Heart left ventricle (tissue), 16 donors: ENCODE data around the gene SPAG4. TPM values are rescaled to one million over a fixed set of nuclear protein-coding genes. Genes with fewer than 3 reads are reported as not detected.

Source experiments
- ATAC-seq, 4 donors: fragments of 200-7000 bp; cut with Tn5 transposase; one replicate each; pipeline ENCODE4 v1.9.1; 2020 to 2022; ENCODE audit warnings: moderate library complexity in 4 of 4, mild to moderate bottlenecking in 3 of 4, moderate number of reproducible peaks in 1 of 4
- DNase-seq, 5 donors: peaks; one replicate each; pipeline ENCODE4 v3.0.0-alpha.2; 2020
- H3K27ac ChIP-seq, 12 donors: fragments of 200-600 bp; sonication (generic) in 4 of 12; one replicate each; pipeline versions ENCODE4 v1.5.0 to v1.8.0; 2016 to 2022; ENCODE audit warnings: mild to moderate bottlenecking in 2 of 12
- H3K27me3 ChIP-seq, 9 donors: fragments of 200-600 bp; sonication (generic) in 2 of 9; one replicate each; pipeline versions ENCODE4 v1.5.1 to v1.8.0; 2016 to 2022; ENCODE audit warnings: mild to moderate bottlenecking in 3 of 9
- H3K36me3 ChIP-seq, 9 donors: fragments of 200-600 bp; sonication (generic) in 2 of 9; one replicate each; pipeline versions ENCODE4 v1.5.0 to v1.8.0; 2018 to 2022; ENCODE audit warnings: mild to moderate bottlenecking in 2 of 9
- H3K4me1 ChIP-seq, 12 donors: fragments of 200-600 bp; sonication (generic) in 4 of 12; one replicate each; pipeline versions ENCODE4 v1.5.0 to v1.8.0; 2016 to 2022; ENCODE audit warnings: mild to moderate bottlenecking in 3 of 12
- H3K4me3 ChIP-seq, 12 donors: fragments of 200-600 bp; sonication (generic) in 4 of 12; one replicate each; pipeline versions ENCODE4 v1.5.0 to v1.8.0; 2017 to 2022; ENCODE audit warnings: mild to moderate bottlenecking in 9 of 12, moderate library complexity in 4 of 12
- H3K9me3 ChIP-seq, 12 donors: fragments of 200-600 bp; sonication (generic) in 4 of 12; one replicate each; pipeline versions ENCODE4 v1.5.0 to v1.8.0; 2016 to 2022; ENCODE audit warnings: mild to moderate bottlenecking in 1 of 12
- POLR2A ChIP-seq, 2 donors: fragments of 450-650 bp; IDR thresholded peaks; one replicate each; pipeline ENCODE4 v1.6.1; 2017; ENCODE audit warnings: antibody characterized with exemption in 2 of 2, mild to moderate bottlenecking in 2 of 2, moderate library complexity in 2 of 2
- WGBS, 4 donors: extraction: QIAGEN DNeasy Blood & Tissue Kit in 2 of 4; methylation state at CpG; one replicate each; pipeline versions ENCODE4 v1.1.5 to v1.1.7; 2013 to 2018; 5-methylcytosine and 5-hydroxymethylcytosine counted together
- intact Hi-C, 10 donors: fragments of 100-400 bp; cut with DNase I; formaldehyde crosslinking; loops; one replicate each; pipeline versions ENCODE4 v1.11.1 to v1.14.2; 2022
- polyA plus RNA-seq, 2 donors: library from polyadenylated mRNA; stranded (reverse); fragments of 200-250 nt; gene quantifications; one replicate each; pipeline ENCODE4 v1.2.3, GENCODE V29; 2013
- total RNA-seq, 9 donors: library from RNA; depleted of rRNA in 2 of 9; stranded (reverse); fragments of >200 nt in 2 of 9; fragmentation: NEBNext Ultra II Directional in 3 of 9; extraction: Animal tissue kit (Norgen Biotek cat#: 25700) in 3 of 9; gene quantifications; one replicate each; pipeline versions ENCODE4 v1.1.0 to v1.2.4, GENCODE V29; 2016 to 2023
- TF ChIP-seq, protein P1 (sequence below), 12 donors: fragments of 200-600 bp; sonication (generic) in 4 of 12; IDR thresholded peaks; one replicate each; pipeline versions ENCODE4 v1.5.0 to v1.8.0; 2018 to 2022; ENCODE audit warnings: antibody characterized with exemption in 12 of 12, mild to moderate bottlenecking in 5 of 12
- donor health status: ischemic (EF 13 %, LVEDD 7.1; RV severe dilation, severe dysfunction).
- donor health status: healthy with polysubstance abuse.
- donor health status: DM: no; HTN: yes; CAD: no.
- donor health status: DM: no; HTN: no; CAD: no.
- donor health status: ischemic (EF 25% LVEDD 6.9; RV normal size, moderate dysfunction).
- donor health status: ischemic (EF 25% LVEDD 5.7; RV mildly dilated, moderate dysfunction).
- donor health status: healthy.
- donor health status: DM: yes; HTN: yes; CAD: no.
- donor health status: ischemic (EF 35%, LVEDD 5.7; RV mildly dilated, moderate dysfunction).
- donor health status: nonischemic (EF 11% LVEDD 7.7; RV severe dilation, severe dysfunction).
- donor health status: DM: yes; HTN: yes; CAD: no.
- donor health status: PGD.
- donor health status: ischemic (EF 29% LVEDD 5.4; RV normal size, mild dysfunction).
- donor health status: nonischemic (EF 23%, LVEDD 6.1; RV moderate dilation, normal function).

The SPAG4 gene
- total and polyA plus RNA-seq, 11 donors, result 1.1 to 6.9 (median 4.5) TPM

DNA sequence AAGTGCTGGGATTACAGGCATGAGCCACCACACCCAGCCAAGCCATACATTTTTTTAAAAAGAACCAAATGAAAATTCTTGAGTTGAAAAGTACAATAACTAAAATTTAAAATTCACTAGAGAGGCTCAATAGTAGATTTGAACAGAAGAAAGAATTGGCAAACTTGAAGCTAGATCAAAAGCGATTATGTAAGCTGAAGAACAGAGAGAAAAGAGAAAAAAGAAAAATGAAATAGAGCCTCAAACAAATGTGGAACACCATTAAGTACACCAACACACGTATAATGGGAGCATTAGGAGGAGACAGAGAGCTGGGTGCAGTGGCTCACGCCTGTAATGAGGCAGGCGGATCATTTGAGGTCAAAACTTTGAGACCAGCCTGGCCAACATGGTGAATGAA is 42.8 kb upstream of the SPAG4 start:
- TF ChIP-seq, protein P1, sequence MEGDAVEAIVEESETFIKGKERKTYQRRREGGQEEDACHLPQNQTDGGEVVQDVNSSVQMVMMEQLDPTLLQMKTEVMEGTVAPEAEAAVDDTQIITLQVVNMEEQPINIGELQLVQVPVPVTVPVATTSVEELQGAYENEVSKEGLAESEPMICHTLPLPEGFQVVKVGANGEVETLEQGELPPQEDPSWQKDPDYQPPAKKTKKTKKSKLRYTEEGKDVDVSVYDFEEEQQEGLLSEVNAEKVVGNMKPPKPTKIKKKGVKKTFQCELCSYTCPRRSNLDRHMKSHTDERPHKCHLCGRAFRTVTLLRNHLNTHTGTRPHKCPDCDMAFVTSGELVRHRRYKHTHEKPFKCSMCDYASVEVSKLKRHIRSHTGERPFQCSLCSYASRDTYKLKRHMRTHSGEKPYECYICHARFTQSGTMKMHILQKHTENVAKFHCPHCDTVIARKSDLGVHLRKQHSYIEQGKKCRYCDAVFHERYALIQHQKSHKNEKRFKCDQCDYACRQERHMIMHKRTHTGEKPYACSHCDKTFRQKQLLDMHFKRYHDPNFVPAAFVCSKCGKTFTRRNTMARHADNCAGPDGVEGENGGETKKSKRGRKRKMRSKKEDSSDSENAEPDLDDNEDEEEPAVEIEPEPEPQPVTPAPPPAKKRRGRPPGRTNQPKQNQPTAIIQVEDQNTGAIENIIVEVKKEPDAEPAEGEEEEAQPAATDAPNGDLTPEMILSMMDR (IDR thresholded peaks at IDR 0.05), result no peak
- Histone ChIP-seq H3K36me3 (no peaks in the 10 kb centered on the region), H3K27ac (no peak overlapping the region), H3K27me3 (no peaks in the 10 kb centered on the region), H3K9me3 (peaks cover 0 to 16% (median 6%) of the 10 kb centered on the region in 12 donors), H3K4me3 (no peak overlapping the region), H3K4me1 (no peaks in the 10 kb centered on the region)
- no peak for ATAC-seq
- no peak for DNase-seq
- intact Hi-C loops, result no loop called here
- 93 to 94% (median 94%) methylated on average over 4 of the region's 4 CpGs for WGBS, 4 donors

DNA sequence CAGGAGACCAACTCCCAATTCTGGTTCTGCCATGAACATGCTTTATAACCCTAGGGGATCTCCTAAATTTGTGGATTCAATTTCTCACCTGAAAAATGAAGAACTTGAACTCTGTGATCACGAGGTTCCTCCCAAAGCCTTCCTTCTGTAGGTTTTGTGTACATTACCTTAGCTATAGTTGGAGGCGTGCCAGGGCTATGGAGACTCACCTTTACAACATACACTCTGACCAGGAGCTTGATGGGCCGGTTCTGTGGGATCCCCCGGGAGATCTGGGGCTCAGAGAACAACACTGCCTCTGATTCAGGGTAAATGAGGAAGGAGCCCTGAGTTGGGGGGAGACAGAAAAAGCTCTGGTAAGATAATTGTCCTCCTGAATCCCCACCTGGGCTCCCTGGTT is 39.7 kb upstream of the SPAG4 start:
- no peaks in the 10 kb centered on the region for H3K36me3 ChIP-seq
- H3K27me3 ChIP-seq, result no peaks in the 10 kb centered on the region
- intact Hi-C loops, result no loop called here
- H3K27ac ChIP-seq, result no peak overlapping the region
- DNase-seq (no peak), ATAC-seq (no peak)
- WGBS, 4 donors, result 75 to 85% (median 83%) methylated on average over 4 of the region's 4 CpGs
- no peaks in the 10 kb centered on the region for H3K4me1 ChIP-seq
- peaks cover 0 to 17% (median 7%) of the 10 kb centered on the region in 12 donors for H3K9me3 ChIP-seq
- H3K4me3 ChIP-seq, result no peak overlapping the region
- TF ChIP-seq, protein P1 (IDR thresholded peaks at IDR 0.05), result no peak
- TF ChIP-seq POLR2A (IDR thresholded peaks at IDR 0.05), result no peak

DNA sequence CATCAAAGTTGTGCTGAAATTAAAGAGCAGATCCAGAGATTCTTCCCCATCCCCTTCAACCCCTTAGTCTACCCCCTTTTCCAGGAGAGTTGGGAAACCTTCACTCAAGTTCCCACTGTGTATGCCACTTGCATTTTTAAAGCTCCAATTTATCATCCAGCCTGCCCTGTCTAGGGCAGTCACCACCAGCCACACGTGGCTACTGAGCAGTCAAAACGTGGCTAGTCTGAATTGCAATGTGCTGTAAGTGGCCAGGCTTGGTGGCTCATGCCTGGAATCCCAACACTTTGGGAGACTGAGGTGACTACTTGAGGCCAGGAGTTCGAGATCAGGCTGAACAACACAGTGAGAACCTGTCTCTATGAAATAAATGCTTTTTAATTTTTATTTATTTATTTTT is 38.8 kb upstream of the SPAG4 start:
- TF ChIP-seq, protein P1 (IDR thresholded peaks at IDR 0.05), result no peak
- no peak for TF ChIP-seq POLR2A (IDR thresholded peaks at IDR 0.05)
- WGBS, 4 donors, result 49 to 69% (median 65%) methylated on average over 3 of the region's 3 CpGs
- H3K4me1 ChIP-seq, result no peaks in the 10 kb centered on the region
- H3K27ac ChIP-seq, result no peak overlapping the region
- H3K4me3 ChIP-seq, result no peak overlapping the region
- no peaks in the 10 kb centered on the region for H3K27me3 ChIP-seq
- ATAC-seq (no peak), DNase-seq (no peak)
- H3K9me3 ChIP-seq, result peaks cover 0 to 24% (median 10%) of the 10 kb centered on the region in 12 donors
- H3K36me3 ChIP-seq, result no peaks in the 10 kb centered on the region
- intact Hi-C loops, result no loop called here

DNA sequence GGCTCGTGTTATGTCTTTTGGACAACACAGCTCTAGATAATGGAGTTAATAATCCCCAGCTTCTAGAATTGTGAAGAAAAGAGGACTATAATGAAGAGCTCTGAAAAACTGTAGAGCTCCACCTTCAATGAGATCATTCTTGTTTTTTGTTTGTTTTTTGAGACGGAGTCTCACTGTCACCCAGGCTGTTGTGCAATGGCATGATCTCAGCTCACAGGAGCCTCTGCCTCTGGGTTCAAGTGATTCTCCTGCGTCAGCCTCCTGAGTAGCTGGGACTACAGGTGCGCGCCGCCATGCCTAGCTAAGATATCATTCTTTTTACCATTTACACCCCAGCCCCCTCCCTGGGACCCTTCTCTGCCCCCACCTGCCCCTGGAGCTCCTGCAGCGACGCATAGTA is 37.2 kb upstream of the SPAG4 start:
- ATAC-seq, result no peak
- peaks cover 0 to 16% (median 4%) of the 10 kb centered on the region in 12 donors for H3K9me3 ChIP-seq
- H3K36me3 ChIP-seq, result no peaks in the 10 kb centered on the region
- no peaks in the 10 kb centered on the region for H3K4me1 ChIP-seq
- no peak for DNase-seq
- TF ChIP-seq POLR2A (IDR thresholded peaks at IDR 0.05), result no peak
- TF ChIP-seq, protein P1 (IDR thresholded peaks at IDR 0.05), result no peak
- intact Hi-C loops, result no loop called here
- 91 to 96% (median 92%) methylated on average over 8 of the region's 8 CpGs for WGBS, 4 donors
- H3K4me3 ChIP-seq, result no peak overlapping the region
- H3K27ac ChIP-seq, result no peak overlapping the region
- no peaks in the 10 kb centered on the region for H3K27me3 ChIP-seq
